ENCODE measurements around the gene MPPED1. TPM values are rescaled to one million over a fixed set of nuclear protein-coding genes. Genes with fewer than 3 reads are reported as not detected.

The MPPED1 gene
- total RNA-seq, 1 donor from 2014 or later: 0.18 TPM

DNA sequence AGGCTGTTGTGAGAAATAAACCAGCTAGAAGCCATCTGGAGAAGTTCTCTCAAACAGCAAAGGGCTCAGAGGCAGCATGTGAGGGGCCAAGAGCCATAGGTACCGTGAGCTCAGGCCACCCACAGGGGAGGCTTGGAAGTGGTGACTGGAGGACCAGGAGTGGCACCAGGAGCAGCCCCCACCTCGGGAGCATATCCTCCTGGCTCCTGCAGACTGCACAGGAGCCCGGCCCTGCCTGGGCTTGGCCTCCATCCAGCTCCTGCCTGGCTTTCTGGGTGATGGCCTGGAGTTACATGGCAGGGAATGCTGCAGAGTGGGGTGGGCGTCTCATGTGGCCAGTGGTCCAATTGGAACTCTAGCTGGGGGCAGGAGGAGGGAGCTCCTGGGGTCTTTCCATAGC is 4.2 kb upstream of the MPPED1 start:
- TF ChIP-seq, protein P1, sequence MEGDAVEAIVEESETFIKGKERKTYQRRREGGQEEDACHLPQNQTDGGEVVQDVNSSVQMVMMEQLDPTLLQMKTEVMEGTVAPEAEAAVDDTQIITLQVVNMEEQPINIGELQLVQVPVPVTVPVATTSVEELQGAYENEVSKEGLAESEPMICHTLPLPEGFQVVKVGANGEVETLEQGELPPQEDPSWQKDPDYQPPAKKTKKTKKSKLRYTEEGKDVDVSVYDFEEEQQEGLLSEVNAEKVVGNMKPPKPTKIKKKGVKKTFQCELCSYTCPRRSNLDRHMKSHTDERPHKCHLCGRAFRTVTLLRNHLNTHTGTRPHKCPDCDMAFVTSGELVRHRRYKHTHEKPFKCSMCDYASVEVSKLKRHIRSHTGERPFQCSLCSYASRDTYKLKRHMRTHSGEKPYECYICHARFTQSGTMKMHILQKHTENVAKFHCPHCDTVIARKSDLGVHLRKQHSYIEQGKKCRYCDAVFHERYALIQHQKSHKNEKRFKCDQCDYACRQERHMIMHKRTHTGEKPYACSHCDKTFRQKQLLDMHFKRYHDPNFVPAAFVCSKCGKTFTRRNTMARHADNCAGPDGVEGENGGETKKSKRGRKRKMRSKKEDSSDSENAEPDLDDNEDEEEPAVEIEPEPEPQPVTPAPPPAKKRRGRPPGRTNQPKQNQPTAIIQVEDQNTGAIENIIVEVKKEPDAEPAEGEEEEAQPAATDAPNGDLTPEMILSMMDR (IDR thresholded peaks at IDR 0.05; ENCODE audit: unreplicated experiment): no peak
- Mint-ChIP-seq H3K27me3 (ENCODE audit: unreplicated experiment) (peaks cover 15% of the 10 kb centered on the region), H3K9me3 (ENCODE audit: unreplicated experiment) (no peaks in the 10 kb centered on the region), H3K27ac (ENCODE audit: unreplicated experiment) (no peak overlapping the region), H3K36me3 (ENCODE audit: low read depth, unreplicated experiment) (no peaks in the 10 kb centered on the region), H3K4me1 (ENCODE audit: unreplicated experiment) (peaks cover 3% of the 10 kb centered on the region), H3K4me3 (ENCODE audit: unreplicated experiment) (no peak overlapping the region)
- no peak for DNase-seq (ENCODE audit: low spot score)

DNA sequence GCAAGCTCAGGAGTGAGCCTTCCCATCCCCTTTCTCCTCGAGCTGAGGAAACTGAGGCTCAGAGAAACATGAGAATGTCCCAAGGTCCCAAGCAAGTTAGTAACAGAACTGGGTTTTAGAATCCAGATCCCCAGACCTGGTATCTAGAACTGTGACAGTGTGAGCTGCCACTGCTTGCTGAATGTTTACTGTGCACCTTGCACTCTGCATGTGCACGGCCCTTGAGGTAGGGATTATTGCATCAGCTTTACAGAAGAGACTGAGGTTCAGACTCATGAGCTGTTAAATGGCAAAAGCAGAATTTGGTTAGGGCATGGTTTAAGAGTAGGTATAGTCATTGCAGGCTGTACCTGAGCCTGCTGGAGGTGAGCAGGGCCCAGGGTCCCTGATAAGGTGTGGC is 3.8 kb upstream of the MPPED1 start:
- H3K36me3 Mint-ChIP-seq (ENCODE audit: low read depth, unreplicated experiment): no peaks in the 10 kb centered on the region
- TF ChIP-seq, protein P1 (IDR thresholded peaks at IDR 0.05; ENCODE audit: unreplicated experiment): no peak
- no peaks in the 10 kb centered on the region for H3K4me1 Mint-ChIP-seq (ENCODE audit: unreplicated experiment)
- peaks cover 17% of the 10 kb centered on the region for H3K27me3 Mint-ChIP-seq (ENCODE audit: unreplicated experiment)
- H3K9me3 Mint-ChIP-seq (ENCODE audit: unreplicated experiment): no peaks in the 10 kb centered on the region
- DNase-seq (ENCODE audit: low spot score): no peak
- no peak overlapping the region for H3K4me3 Mint-ChIP-seq (ENCODE audit: unreplicated experiment)
- H3K27ac Mint-ChIP-seq (ENCODE audit: unreplicated experiment): no peak overlapping the region

DNA sequence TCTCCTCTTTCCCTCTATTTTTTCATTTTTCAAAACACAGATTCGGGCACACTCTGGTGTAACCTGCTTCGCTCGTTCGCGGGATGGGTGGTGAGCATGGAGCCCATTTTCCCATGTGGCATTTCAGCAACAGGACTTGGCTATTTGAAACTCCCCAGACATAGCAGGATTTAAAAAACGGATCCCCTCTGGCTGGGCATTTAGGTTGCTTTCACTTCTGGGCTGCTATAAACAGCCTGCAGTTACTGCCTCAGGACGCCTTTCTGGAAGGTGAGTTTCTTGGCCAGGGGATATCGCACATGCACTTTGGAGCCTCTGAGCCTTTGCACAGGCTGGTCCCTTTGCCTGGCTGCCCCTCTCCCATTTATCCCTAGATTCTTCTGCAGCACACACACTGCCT is 2.8 kb upstream of the MPPED1 start:
- Mint-ChIP-seq H3K4me1 (ENCODE audit: unreplicated experiment) (no peaks in the 10 kb centered on the region), H3K27ac (ENCODE audit: unreplicated experiment) (no peak overlapping the region), H3K27me3 (ENCODE audit: unreplicated experiment) (peaks cover 26% of the 10 kb centered on the region), H3K4me3 (ENCODE audit: unreplicated experiment) (no peak overlapping the region), H3K9me3 (ENCODE audit: unreplicated experiment) (no peaks in the 10 kb centered on the region), H3K36me3 (ENCODE audit: low read depth, unreplicated experiment) (no peaks in the 10 kb centered on the region)
- TF ChIP-seq, protein P1 (IDR thresholded peaks at IDR 0.05; ENCODE audit: unreplicated experiment): no peak
- no peak for DNase-seq (ENCODE audit: low spot score)

DNA sequence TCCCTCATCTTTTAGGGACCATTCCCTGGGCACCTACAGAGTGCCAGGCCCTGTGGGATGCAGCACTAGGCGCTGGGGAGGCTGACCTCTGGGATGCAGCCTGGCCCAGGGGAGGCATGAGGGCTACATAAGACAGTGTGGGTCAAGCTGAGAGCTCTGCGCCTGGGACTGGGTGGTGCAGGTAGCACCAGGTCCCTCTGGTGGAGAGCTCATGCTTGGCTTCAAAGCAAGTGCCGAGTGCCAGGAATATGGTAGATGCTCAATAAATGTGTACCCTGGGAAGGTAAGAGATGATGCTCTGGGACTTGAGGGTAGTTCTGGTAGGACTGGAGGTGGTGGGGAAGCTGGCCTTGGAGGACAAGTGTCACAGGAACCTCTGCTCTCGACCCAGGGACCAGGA is 2.0 kb upstream of the MPPED1 start:
- DNase-seq (ENCODE audit: low spot score): no peak
- Mint-ChIP-seq H3K4me3 (ENCODE audit: unreplicated experiment) (no peak overlapping the region), H3K9me3 (ENCODE audit: unreplicated experiment) (no peaks in the 10 kb centered on the region), H3K4me1 (ENCODE audit: unreplicated experiment) (no peaks in the 10 kb centered on the region), H3K27ac (ENCODE audit: unreplicated experiment) (no peak overlapping the region), H3K27me3 (ENCODE audit: unreplicated experiment) (peaks cover 28% of the 10 kb centered on the region), H3K36me3 (ENCODE audit: low read depth, unreplicated experiment) (no peaks in the 10 kb centered on the region)
- TF ChIP-seq, protein P1 (IDR thresholded peaks at IDR 0.05; ENCODE audit: unreplicated experiment): no peak

DNA sequence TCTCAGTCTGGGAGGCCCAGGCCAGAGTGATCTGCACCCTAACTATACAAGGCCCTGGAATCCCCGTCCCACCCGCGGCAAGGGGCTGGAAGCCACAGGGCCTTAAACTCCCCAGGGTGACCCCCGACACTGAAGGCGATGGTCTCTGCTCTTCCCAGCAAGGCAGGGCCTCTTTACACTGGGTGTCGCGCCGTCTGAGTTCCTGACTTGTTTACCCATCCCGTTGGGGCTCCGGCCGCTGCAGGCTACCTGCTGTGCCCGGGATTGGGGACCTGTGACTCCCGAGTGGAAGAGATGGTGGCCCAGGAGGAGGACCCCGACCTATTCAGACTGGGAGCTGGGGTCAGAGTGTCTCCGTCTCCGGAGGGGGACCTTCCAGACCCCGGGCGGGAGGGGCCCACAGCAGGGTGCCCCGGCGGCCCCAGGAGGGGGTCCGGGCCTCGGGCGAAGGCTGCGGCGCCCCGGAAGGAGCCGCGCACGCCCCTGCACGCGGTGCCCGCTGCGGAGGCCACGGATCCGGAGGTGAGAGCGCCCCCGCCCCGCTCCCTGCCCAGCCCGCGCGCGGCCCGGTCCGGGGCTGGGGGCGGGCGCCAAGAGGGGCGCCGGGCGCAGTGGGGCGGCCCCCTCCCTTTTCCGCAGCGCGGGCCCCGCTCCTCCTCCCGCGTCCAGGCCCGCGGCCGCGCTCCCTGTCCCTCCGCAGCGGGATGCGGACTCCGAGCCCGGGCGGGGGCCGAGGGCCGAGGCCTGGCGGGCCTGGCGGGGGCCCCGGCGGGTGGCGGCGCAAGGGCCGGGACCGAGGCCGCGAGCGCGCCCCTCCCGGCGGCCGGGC is 560 bp upstream of the MPPED1 start:
- Mint-ChIP-seq H3K4me3 (ENCODE audit: unreplicated experiment) (no peak overlapping the region), H3K27ac (ENCODE audit: unreplicated experiment) (no peak overlapping the region), H3K9me3 (ENCODE audit: unreplicated experiment) (no peaks in the 10 kb centered on the region), H3K4me1 (ENCODE audit: unreplicated experiment) (no peaks in the 10 kb centered on the region), H3K36me3 (ENCODE audit: low read depth, unreplicated experiment) (no peaks in the 10 kb centered on the region), H3K27me3 (ENCODE audit: unreplicated experiment) (peaks cover 26% of the 10 kb centered on the region)
- TF ChIP-seq, protein P1 (IDR thresholded peaks at IDR 0.05; ENCODE audit: unreplicated experiment): no peak
- no peak for DNase-seq (ENCODE audit: low spot score)

All from endothelial cell (in vitro differentiated cells).